ENCODE results near the gene SPG7.

DNA sequence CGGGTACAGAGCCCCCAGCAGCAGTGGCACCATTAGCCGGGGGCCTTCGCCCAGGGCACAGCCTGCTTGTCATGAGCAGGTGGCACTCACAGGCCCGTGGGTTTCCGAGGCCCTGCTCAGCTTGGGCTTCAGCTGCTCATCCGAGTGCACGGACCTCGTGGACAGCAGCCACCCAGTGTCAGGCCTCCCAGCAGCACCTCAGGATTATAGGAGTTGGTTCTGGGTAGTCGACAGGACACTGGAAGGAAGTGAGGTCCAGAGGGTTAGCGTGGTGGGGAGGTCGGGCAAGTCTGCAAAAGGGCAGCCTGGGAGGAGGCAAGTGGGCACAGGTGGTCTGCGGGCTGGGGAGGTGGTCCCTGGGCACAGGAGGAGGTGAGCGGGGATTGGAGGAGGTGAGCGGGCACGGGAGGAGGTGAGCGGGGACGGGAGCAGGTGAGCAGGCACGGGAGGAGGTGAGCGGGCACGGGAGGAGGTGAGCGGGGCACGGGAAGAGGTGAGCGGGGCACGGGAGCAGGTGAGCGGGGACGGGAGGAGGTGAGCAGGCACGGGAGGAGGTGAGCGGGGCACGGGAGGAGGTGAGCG is 62.2 kb downstream of the SPG7 start:
- TF ChIP-seq CTCF (IDR thresholded peaks at IDR 0.05; ENCODE audit: poor library complexity) = no peak
- no peak for TF ChIP-seq EZH2phosphoT487 (IDR thresholded peaks at IDR 0.05; ENCODE audit: low read depth, severe bottlenecking, unreplicated experiment)
- no peak for TF ChIP-seq EZH2 (IDR thresholded peaks at IDR 0.05; ENCODE audit: borderline replicate concordance)

Data from hepatocyte (in vitro differentiated cells).